ENCODE results near the gene RBM47. TPM values are rescaled to one million over a fixed set of nuclear protein-coding genes. Genes with fewer than 3 reads are reported as not detected.
A peak's percentile ranks its signal among the peaks of the same experiment; 100 is the strongest.
"Not testable (repeated sequence)": the region's sequence is repeated elsewhere in the genome, so short reads cannot be mapped to it uniquely, and the experiment has no call there.

RBM47 gene
- 21.0 TPM for total RNA-seq

GRCh38 chr4:40629401-40630334, at the start of gene RBM47:
RBM47 (minus strand) TSS chr4:40629864; CDS start chr4:40438893, 190,971 bp downstream.
- DNase-seq (ENCODE audit: low spot score): peak; percentile 77
- peak; percentile 90 for ATAC-seq
- intact Hi-C loops (cut with DNase I): no loop called here

- ATAC-seq: no peak
- DNase-seq (ENCODE audit: low spot score): no peak
- intact Hi-C loops (cut with DNase I): no loop called here
Observed at GRCh38 chr4:40678421-40678820, 48.8 kb upstream of the RBM47 start.

- intact Hi-C loops (cut with DNase I): no loop called here
- ATAC-seq (no peak), DNase-seq (ENCODE audit: low spot score) (no peak)
Observed at GRCh38 chr4:40675166-40675565, 45.5 kb upstream of the RBM47 start.

- peak; percentile 60 for DNase-seq (ENCODE audit: low spot score)
- intact Hi-C loops (cut with DNase I): no loop called here
- ATAC-seq: peak; percentile 65
Observed at GRCh38 chr4:40672528-40673522, 43.2 kb upstream of the RBM47 start.

- DNase-seq (ENCODE audit: low spot score) (no peak), ATAC-seq (no peak)
- intact Hi-C loops (cut with DNase I): no loop called here
Observed at GRCh38 chr4:40669504-40669903, 39.8 kb upstream of the RBM47 start.

- intact Hi-C loops (cut with DNase I): no loop called here
- DNase-seq (ENCODE audit: low spot score) (no peak), ATAC-seq (no peak)
Observed at GRCh38 chr4:40665842-40666241, 36.2 kb upstream of the RBM47 start.

- no peak for ATAC-seq
- no peak for DNase-seq (ENCODE audit: low spot score)
- intact Hi-C loops (cut with DNase I): no loop called here
Observed at GRCh38 chr4:40662962-40663604, 33.4 kb upstream of the RBM47 start.

- intact Hi-C loops (cut with DNase I): no loop called here
- DNase-seq (ENCODE audit: low spot score) (no peak), ATAC-seq (no peak)
Observed at GRCh38 chr4:40661803-40662202, 32.1 kb upstream of the RBM47 start.

GRCh38 chr4:40656201-40656863, 26.7 kb upstream of the RBM47 start:
- DNase-seq (ENCODE audit: low spot score) (no peak), ATAC-seq (no peak)
- intact Hi-C loops (cut with DNase I): no loop called here

- intact Hi-C loops (cut with DNase I): no loop called here
Observed at GRCh38 chr4:40651280-40651679, 21.6 kb upstream of the RBM47 start.

GRCh38 chr4:40649321-40649720, 19.7 kb upstream of the RBM47 start:
- intact Hi-C loops (cut with DNase I): no loop called here
- DNase-seq (ENCODE audit: low spot score) (no peak), ATAC-seq (no peak)

More at GRCh38 chr4:40651280-40651679, 21.6 kb upstream of the RBM47 start:
- DNase-seq (ENCODE audit: low spot score) (no peak), ATAC-seq (no peak)

GRCh38 chr4:40648742-40649281, 19.1 kb upstream of the RBM47 start:
- DNase-seq (ENCODE audit: low spot score) (no peak), ATAC-seq (peak; percentile 34)
- intact Hi-C loops (cut with DNase I): no loop called here

GRCh38 chr4:40648131-40648530, 18.5 kb upstream of the RBM47 start:
- ATAC-seq: no peak
- intact Hi-C loops (cut with DNase I): no loop called here

GRCh38 chr4:40645586-40645985, 15.9 kb upstream of the RBM47 start:
- intact Hi-C loops (cut with DNase I): no loop called here
- ATAC-seq (no peak), DNase-seq (ENCODE audit: low spot score) (no peak)

More at GRCh38 chr4:40648131-40648530, 18.5 kb upstream of the RBM47 start:
- no peak for DNase-seq (ENCODE audit: low spot score)

- DNase-seq (ENCODE audit: low spot score): no peak
Observed at GRCh38 chr4:40632080-40632479, 2.4 kb upstream of the RBM47 start.

GRCh38 chr4:40630335-40631021, 814 bp upstream of the RBM47 start:
- intact Hi-C loops (cut with DNase I): no loop called here
- ATAC-seq (peak; percentile 70), DNase-seq (ENCODE audit: low spot score) (peak; percentile 63)

More at GRCh38 chr4:40632080-40632479, 2.4 kb upstream of the RBM47 start:
- intact Hi-C loops (cut with DNase I): no loop called here
- no peak for ATAC-seq

- intact Hi-C loops (cut with DNase I): no loop called here
- DNase-seq (ENCODE audit: low spot score): no peak
- ATAC-seq: no peak
Observed at GRCh38 chr4:40628888-40629287, 776 bp downstream of the RBM47 start.

GRCh38 chr4:40628407-40628806, 1.3 kb downstream of the RBM47 start:
- DNase-seq (ENCODE audit: low spot score); ATAC-seq; intact Hi-C loops (cut with DNase I): not testable (repeated sequence)

All from sciatic nerve (tissue), 2 donors.